DOHH2 (cell line): ENCODE results near the gene SLC22A31.

Source experiments
- EZH2phosphoT487 ChIP-seq: fragments of 200-600 bp; sonication (generic); IDR thresholded peaks from 2 replicates; pipeline ENCODE4 v1.6.1; 2017; ENCODE audit warnings: borderline replicate concordance, mild to moderate bottlenecking, antibody characterized with exemption, low read length, moderate library complexity, mixed read lengths
- TF ChIP-seq, protein P1 (sequence below): fragments of 200-600 bp; sonication (generic); IDR thresholded peaks from one replicate; pipeline ENCODE4 v1.5.1; 2014; ENCODE audit warnings: antibody characterized with exemption, mild to moderate bottlenecking, low read depth, low read length; ENCODE audit not compliant: poor library complexity, severe bottlenecking

DNA sequence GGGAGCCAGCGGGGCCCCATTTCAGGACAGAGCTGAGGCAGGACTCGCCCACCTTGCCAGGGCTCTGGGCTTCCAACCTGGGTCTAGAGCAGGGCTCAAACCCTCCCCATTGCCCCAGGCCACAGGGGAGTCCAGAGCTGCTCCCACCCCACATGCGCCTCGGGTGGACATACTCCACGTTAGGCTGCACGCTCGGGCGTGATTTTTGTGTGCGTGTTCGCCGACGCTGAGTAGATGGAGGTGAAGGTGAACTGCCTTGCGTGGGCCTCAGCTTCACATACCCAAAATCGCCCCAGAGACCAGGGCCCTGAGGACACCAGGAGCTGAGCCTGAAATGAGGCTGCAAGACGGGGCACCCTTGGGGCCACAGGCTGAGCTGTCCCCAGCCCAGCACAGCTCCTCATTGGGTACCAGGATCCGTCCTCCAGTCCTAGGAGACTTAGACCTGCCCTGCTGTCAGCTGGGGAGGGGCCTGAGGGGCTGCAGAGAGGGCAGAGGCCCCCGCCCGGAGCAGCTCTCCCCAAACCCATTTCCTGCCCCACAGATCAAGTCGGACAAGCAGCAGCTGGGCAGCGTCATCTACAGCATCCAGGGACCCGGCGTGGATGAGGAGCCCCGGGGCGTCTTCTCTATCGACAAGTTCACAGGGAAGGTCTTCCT lies 20.6 kb downstream of the SLC22A31 start:
- no peak for TF ChIP-seq EZH2phosphoT487
- TF ChIP-seq, protein P1, sequence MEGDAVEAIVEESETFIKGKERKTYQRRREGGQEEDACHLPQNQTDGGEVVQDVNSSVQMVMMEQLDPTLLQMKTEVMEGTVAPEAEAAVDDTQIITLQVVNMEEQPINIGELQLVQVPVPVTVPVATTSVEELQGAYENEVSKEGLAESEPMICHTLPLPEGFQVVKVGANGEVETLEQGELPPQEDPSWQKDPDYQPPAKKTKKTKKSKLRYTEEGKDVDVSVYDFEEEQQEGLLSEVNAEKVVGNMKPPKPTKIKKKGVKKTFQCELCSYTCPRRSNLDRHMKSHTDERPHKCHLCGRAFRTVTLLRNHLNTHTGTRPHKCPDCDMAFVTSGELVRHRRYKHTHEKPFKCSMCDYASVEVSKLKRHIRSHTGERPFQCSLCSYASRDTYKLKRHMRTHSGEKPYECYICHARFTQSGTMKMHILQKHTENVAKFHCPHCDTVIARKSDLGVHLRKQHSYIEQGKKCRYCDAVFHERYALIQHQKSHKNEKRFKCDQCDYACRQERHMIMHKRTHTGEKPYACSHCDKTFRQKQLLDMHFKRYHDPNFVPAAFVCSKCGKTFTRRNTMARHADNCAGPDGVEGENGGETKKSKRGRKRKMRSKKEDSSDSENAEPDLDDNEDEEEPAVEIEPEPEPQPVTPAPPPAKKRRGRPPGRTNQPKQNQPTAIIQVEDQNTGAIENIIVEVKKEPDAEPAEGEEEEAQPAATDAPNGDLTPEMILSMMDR = no peak
